ENCODE measurements around the gene RNF19B.

Gene RNF19B

DNA sequence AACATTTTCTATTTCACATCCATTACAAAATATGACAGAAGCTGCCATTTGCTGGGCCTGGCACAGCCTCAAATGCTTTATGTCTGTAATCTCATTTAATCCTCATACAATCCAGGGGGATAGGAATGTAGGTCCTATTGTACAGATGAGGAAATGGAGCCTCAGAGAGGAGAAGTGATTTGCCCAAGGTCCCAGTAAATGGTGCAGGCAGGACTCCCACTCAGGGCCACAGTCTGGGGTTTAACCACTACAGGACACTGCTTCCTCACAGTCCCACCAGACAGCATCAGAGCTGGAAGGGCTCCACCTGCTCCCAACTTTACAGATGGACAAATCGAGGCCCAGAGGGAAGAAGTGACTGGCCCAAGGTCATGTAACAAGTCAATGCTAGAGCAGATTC is 20.6 kb upstream of the RNF19B start:
- TF ChIP-seq CEBPB (IDR thresholded peaks at IDR 0.05): no peak
- no peak for TF ChIP-seq REST (IDR thresholded peaks at IDR 0.05; ENCODE audit: low read depth)
- no peak for TF ChIP-seq TAF1 (IDR thresholded peaks at IDR 0.05; ENCODE audit: low read depth)
- TF ChIP-seq TEAD4 (IDR thresholded peaks at IDR 0.05): no peak
- no peak for TF ChIP-seq FOXM1 (IDR thresholded peaks at IDR 0.05; ENCODE audit: borderline replicate concordance, low read depth)
- TF ChIP-seq YY1 (IDR thresholded peaks at IDR 0.05; ENCODE audit: low read depth): no peak
- TF ChIP-seq ZBTB7A (IDR thresholded peaks at IDR 0.05; ENCODE audit: low read depth): no peak
- TF ChIP-seq, protein P1, sequence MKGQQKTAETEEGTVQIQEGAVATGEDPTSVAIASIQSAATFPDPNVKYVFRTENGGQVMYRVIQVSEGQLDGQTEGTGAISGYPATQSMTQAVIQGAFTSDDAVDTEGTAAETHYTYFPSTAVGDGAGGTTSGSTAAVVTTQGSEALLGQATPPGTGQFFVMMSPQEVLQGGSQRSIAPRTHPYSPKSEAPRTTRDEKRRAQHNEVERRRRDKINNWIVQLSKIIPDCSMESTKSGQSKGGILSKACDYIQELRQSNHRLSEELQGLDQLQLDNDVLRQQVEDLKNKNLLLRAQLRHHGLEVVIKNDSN (IDR thresholded peaks at IDR 0.05): no peak
- TF ChIP-seq TCF12 (IDR thresholded peaks at IDR 0.05; ENCODE audit: low read depth): no peak
- no peak for TF ChIP-seq EP300 (IDR thresholded peaks at IDR 0.05; ENCODE audit: borderline replicate concordance)
- no peak for TF ChIP-seq EGR1 (IDR thresholded peaks at IDR 0.05)
- TF ChIP-seq NFIC (IDR thresholded peaks at IDR 0.05): no peak
- TF ChIP-seq CREB1 (IDR thresholded peaks at IDR 0.05; ENCODE audit: low read depth): no peak
- TF ChIP-seq, protein P2, sequence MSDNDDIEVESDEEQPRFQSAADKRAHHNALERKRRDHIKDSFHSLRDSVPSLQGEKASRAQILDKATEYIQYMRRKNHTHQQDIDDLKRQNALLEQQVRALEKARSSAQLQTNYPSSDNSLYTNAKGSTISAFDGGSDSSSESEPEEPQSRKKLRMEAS (IDR thresholded peaks at IDR 0.05): no peak
- TF ChIP-seq RAD21 (IDR thresholded peaks at IDR 0.05; ENCODE audit: low read depth): no peak

- no peak for TF ChIP-seq NFIC (IDR thresholded peaks at IDR 0.05)
- no peak for TF ChIP-seq EGR1 (IDR thresholded peaks at IDR 0.05)
These were observed 20.0 kb upstream of the RNF19B start for GRCh38 chr1:32984455-32985171.

- no peak for TF ChIP-seq RAD21 (IDR thresholded peaks at IDR 0.05; ENCODE audit: low read depth)
- no peak for TF ChIP-seq ZBTB7A (IDR thresholded peaks at IDR 0.05; ENCODE audit: low read depth)
- TF ChIP-seq, protein P1 (IDR thresholded peaks at IDR 0.05): no peak
- TF ChIP-seq NFIC (IDR thresholded peaks at IDR 0.05): no peak
- no peak for TF ChIP-seq TAF1 (IDR thresholded peaks at IDR 0.05; ENCODE audit: low read depth)
- no peak for TF ChIP-seq FOXM1 (IDR thresholded peaks at IDR 0.05; ENCODE audit: borderline replicate concordance, low read depth)
- TF ChIP-seq REST (IDR thresholded peaks at IDR 0.05; ENCODE audit: low read depth): no peak
- no peak for TF ChIP-seq CEBPB (IDR thresholded peaks at IDR 0.05)
- no peak for TF ChIP-seq EGR1 (IDR thresholded peaks at IDR 0.05)
These were observed 19.5 kb upstream of the RNF19B start for GRCh38 chr1:32984090-32984454.

DNA sequence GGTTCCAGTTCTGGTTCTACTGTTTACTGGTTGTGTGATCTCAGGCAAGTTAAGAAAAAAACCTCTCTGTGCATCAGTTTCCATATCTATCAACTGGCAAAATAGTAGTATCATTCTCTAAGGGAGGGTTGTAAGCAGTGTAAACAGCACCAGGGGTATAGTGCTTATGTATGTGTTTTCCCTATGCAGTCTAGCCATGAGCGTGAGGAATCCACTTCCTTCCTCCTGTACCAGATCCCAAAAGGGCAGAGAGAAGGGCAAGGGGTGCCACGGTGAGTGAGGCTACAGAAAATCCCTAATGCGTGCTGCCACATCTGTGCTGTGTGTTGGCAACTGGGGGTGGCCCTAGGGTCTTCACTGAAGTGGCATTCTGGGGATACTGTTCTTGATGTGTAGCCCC is 18.4 kb upstream of the RNF19B start:
- TF ChIP-seq REST (IDR thresholded peaks at IDR 0.05; ENCODE audit: low read depth) (no peak), CEBPB (IDR thresholded peaks at IDR 0.05) (no peak), FOXM1 (IDR thresholded peaks at IDR 0.05; ENCODE audit: borderline replicate concordance, low read depth) (no peak), CREB1 (IDR thresholded peaks at IDR 0.05; ENCODE audit: low read depth) (no peak), EP300 (IDR thresholded peaks at IDR 0.05; ENCODE audit: borderline replicate concordance) (no peak)
- TF ChIP-seq, protein P1 (IDR thresholded peaks at IDR 0.05): no peak
